Femur (tissue), 1 donor: ENCODE measurements around the gene SECISBP2L.

Experiments
- DNase-seq: peaks from one replicate; pipeline ENCODE4 v3.0.0-alpha.2; 2017

The SECISBP2L gene

GRCh38 chr15:49059491-49059890 is 13.2 kb upstream of the SECISBP2L start:
- DNase-seq, result no peak

GRCh38 chr15:49058559-49058958 is 12.3 kb upstream of the SECISBP2L start:
- no peak for DNase-seq

- no peak for DNase-seq
Observed at GRCh38 chr15:49055630-49056029, 9.4 kb upstream of the SECISBP2L start.

GRCh38 chr15:49052662-49053061 is 6.4 kb upstream of the SECISBP2L start:
- no peak for DNase-seq

GRCh38 chr15:49047456-49047855 is 1.2 kb upstream of the SECISBP2L start:
- no peak for DNase-seq

- DNase-seq, result peak; percentile 57
Observed at GRCh38 chr15:49045751-49046219, 461 bp downstream of the SECISBP2L start.

DNA sequence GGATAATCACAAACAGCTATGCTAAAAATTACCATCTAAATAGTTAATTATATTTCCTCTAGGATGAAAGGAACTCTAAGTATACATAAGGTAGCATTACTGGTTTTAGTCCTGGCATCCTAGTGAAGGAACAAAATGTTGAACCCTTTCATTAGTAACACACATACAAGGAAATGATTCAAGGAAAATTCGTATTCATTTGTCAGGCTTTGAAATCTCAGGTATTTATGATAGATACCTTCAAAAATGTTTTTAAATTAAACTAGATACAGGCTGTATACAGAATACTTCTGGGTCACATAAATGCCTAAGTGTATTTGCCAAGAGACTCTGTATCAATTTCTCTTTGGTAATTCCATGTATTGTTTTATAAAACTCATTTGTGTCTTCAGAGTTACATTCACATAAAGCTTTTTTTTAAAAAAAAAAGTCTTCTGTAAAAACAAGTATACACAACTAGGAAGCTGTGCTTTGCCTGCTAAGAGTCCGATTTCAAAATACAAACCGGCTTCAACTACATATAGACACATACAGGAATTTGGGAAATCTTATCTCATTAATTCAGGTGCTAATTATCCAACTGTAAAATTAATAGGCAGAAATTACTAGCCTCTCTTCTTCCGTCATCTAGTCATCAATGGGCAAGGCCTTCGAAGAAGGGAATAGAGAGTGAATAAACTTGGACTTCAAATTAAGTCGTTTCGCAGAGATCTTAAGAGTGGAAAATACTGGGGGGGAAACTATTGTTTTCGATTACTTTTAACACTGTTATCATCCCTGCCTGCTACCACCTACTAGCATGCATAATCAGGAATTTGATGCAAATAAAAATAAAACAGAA is 1.3 kb downstream of the SECISBP2L start:
- no peak for DNase-seq

DNA sequence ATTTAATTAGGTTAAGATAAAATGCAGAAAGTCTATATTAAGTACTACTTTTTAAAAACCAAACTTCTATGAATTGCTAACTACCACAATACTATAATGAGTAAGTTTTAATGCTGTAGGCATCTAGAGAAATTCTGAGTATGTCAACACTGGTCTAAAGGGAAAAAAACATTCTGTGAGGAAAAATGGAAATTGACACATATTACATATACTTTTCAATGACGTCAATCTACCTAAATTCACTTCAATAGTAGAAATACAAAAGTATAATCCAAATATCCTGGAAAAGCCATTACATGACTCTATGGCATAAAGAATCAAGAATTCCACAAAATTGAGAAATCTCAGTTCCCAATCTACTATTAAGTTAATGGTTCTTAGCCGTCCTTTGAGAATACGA is 2.2 kb downstream of the SECISBP2L start:
- DNase-seq, result no peak

DNA sequence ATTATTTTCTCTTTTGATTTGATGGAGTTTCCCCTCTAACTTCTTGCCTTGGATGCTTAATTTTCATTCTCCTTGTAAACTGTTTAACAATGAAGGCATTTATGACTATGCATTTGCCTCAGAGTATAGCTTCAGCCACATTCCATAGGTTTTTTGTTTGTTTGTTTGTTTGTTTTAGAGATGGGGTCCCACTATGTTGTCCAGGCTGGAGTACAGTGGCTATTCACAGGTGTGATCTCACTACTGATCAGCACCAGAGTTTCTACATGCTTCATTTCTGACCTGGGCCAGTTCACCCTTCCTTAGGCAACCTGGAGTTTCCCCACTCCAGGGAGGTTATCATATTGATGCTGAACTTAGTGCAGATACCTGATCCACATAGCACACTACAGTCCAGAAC is 4.1 kb downstream of the SECISBP2L start:
- DNase-seq, result no peak

- no peak for DNase-seq
Observed at GRCh38 chr15:49041426-49041825, 4.8 kb downstream of the SECISBP2L start.

GRCh38 chr15:49040151-49040550 is 6.1 kb downstream of the SECISBP2L start:
- DNase-seq, result no peak

- DNase-seq, result no peak
Observed at GRCh38 chr15:49038382-49038781, 7.9 kb downstream of the SECISBP2L start.

DNA sequence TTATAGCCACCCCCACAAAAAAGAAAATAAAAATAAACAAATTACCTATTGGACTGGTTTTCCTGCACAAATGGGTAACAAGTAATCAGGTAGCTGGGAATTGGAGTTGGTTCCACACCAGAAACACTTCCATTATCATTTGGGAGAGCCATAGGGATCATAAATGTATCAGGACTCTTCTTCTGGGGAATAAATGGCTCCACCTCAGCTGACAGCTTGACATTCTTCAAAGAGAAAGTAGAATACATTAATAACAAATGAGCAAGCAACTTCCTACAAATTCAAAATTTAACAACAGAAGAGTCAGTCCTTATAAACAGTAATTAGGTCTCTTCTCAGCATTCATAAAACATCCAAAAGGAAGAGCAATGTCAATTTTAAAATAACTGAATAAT is 8.7 kb downstream of the SECISBP2L start:
- DNase-seq, result no peak

DNA sequence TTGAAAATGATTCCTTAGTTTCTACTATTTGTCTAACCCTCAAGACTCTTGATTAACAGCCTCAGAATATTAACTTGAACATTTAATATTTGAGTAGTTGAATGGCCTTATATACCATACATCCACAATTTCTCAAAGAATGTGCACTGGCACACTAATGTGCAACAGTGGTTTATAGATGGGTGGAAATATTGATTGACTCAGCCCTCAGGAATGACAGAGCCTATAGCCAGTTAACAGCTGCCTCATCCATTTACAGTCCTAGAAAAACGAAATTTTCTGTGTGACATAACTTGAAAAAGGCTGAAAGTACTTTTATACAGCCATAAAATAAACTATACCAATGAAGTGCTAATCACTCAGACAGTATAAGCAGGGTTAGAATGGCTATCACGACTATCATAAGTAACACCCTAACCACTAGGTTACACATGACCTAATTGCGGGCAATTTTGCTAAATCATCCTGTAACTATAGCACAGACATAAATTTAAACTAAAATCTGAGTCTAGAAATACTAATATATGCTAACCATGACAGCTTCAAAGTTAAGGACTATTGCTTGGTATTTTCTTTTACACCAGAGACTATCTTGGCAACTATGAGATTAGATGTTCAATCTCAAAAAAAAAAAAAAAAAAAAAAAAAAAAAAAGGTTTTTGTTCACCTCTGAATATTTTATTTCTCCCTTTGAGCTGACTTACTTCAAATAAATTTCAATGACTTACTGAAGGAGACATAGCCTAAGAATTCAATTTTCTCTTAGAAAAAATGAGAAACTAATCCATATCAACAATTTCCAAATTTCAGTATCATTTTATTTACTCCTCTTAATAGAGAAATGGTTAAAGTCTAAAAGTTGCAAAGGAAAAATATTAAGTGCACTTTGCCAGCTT is 9.3 kb downstream of the SECISBP2L start:
- no peak for DNase-seq

GRCh38 chr15:49035825-49036224 is 10.4 kb downstream of the SECISBP2L start:
- DNase-seq, result no peak

- DNase-seq, result no peak
Observed at GRCh38 chr15:49032601-49033145, 13.6 kb downstream of the SECISBP2L start.

DNA sequence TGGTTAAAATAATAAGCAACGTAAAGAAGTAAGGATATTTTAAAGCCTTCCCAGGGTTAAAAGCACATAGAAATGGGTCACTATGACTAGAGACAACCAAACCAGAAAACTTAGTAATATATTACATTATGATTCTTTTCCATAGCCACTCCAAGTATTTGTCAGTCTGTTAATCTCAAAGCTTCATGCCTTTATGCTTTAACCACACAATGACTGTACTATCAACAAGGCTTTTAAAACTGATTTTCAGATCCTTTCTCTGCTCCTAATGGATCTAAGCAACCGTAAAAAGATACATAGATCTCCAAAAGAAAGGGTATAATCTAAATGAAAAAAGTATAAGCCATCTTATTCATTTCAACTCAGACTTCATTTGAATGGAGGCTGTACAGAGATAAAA is 14.4 kb downstream of the SECISBP2L start:
- DNase-seq, result no peak

- DNase-seq, result no peak
Observed at GRCh38 chr15:49026700-49027099, 19.5 kb downstream of the SECISBP2L start.

- DNase-seq, result no peak
Observed at GRCh38 chr15:49024840-49025239, 21.4 kb downstream of the SECISBP2L start.

GRCh38 chr15:49023354-49023753 is 22.9 kb downstream of the SECISBP2L start:
- DNase-seq, result no peak

DNA sequence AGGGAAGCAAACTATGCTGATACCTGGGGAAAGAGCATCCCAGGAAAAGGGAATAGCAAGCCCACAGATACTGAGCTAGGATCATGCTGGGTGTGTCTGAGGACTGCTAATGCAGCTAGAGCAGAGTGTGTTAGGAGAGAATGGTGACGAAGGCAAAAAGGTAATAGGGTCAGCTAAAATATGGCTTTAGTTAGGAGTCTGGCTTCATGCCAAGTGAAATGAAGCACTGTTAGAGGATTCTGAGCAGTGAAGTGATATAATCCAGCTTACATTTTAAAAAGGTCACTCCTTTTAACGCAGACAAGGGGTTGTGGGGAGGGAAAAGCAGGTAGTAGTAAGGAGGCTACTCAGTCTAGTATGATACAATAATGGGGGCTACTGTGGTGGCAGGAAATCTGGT is 30.4 kb downstream of the SECISBP2L start:
- DNase-seq, result no peak

DNA sequence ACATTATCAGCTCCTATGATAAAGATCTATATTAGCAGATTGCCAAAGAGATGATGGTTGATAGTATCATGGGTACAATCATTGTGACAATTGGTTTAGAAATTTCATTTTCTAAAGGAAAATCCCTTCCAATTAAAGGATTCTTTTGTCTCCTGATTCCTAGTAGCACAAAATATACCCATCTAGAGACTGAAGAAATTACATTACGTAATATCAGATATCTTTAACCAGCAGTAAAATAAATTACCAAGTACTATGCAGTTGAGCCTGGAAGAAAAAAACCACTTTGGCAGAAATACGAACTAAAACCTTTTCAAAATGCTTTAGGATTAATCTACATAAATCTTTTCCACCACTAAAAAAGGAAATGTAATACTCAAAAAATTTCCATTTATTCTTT is 46.9 kb downstream of the SECISBP2L start:
- DNase-seq, result no peak

DNA sequence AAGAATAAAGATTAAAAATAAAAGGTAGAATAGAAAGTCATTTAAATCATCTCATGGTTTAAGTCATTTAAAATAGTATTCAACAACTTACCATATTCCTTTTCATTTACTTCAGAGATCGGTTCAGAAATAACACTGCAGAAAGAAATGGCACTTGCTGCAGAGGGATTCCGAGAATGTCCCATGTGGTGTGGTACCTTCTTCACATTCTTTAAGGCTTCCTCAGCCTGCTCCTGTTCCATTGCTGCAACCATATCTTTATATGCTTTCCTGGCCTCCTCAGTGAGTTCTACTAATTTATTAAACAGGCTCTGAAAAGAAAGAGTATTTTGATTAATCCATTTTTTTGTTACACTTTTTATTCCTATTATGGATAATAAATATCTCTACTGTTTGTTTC is 50.0 kb downstream of the SECISBP2L start:
- no peak for DNase-seq

GRCh38 chr15:48993380-48993779 is 52.9 kb downstream of the SECISBP2L start:
- no peak for DNase-seq
